ENCODE results near the gene CMTM1.

CMTM1 gene

DNA sequence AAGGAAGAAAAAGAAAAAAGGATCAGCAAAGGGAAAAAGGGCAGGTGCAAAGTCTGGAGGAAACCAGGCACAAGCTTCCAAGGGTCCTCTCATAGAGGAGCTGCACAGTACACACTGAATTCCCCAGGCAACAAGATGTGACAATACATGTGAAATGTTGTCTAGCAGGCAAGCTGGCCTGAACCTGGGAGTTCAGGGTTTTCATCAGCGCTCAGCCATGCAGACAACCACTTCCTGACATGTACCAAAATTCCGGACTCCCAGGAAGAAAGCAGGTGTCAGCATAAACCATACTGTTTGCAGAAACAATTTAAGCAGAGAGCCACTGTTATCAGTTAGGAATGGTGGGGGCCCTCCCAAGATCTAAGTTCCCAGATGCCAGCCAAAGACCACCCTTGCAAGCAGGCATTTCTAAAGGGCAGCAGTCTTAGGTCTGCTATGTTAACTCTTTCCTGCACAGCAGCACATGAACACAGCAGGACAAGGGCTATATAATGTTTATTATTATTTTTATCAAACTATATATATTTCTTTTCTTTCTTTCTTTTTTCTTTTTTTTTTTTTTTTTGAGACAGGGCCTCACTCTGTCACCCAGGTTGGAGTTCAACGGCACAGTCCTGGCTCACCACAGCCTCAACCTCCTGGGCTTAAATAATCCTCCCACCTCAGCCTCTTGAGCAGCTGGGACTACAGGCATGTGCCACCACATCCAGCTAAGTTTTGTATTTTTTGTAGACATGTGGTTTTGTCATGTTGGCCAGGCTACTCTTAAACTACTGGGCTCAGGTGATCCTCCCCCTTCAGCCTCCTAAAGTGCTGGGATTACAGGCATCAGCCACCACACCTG, 26.4 kb upstream of the CMTM1 start:
- no peaks in the 10 kb centered on the region for H3K27me3 ChIP-seq (ENCODE audit: control insufficient read depth in 2 of 2, insufficient read depth in 2 of 2, low read length in 2 of 2)
- no peak overlapping the region for H3K4me3 ChIP-seq (ENCODE audit: low read length in 2 of 2)
- no peaks in the 10 kb centered on the region for H3K4me1 ChIP-seq (ENCODE audit: control insufficient read depth in 2 of 2, insufficient read depth in 2 of 2, low read length in 2 of 2)
- no peak overlapping the region for H3K9ac ChIP-seq (ENCODE audit: low read depth in 1 of 2, low read length in 2 of 2)
- peaks cover 29 to 36% of the 10 kb centered on the region in 2 donors for H3K36me3 ChIP-seq (ENCODE audit: control insufficient read depth in 2 of 2, insufficient read depth in 2 of 2, low read length in 2 of 2)
- H3K9me3 ChIP-seq (ENCODE audit: control insufficient read depth in 2 of 2, low read length in 2 of 2): no peaks in the 10 kb centered on the region
- H3K27ac ChIP-seq (ENCODE audit: low read depth in 2 of 2, low read length in 2 of 2): no peak overlapping the region

DNA sequence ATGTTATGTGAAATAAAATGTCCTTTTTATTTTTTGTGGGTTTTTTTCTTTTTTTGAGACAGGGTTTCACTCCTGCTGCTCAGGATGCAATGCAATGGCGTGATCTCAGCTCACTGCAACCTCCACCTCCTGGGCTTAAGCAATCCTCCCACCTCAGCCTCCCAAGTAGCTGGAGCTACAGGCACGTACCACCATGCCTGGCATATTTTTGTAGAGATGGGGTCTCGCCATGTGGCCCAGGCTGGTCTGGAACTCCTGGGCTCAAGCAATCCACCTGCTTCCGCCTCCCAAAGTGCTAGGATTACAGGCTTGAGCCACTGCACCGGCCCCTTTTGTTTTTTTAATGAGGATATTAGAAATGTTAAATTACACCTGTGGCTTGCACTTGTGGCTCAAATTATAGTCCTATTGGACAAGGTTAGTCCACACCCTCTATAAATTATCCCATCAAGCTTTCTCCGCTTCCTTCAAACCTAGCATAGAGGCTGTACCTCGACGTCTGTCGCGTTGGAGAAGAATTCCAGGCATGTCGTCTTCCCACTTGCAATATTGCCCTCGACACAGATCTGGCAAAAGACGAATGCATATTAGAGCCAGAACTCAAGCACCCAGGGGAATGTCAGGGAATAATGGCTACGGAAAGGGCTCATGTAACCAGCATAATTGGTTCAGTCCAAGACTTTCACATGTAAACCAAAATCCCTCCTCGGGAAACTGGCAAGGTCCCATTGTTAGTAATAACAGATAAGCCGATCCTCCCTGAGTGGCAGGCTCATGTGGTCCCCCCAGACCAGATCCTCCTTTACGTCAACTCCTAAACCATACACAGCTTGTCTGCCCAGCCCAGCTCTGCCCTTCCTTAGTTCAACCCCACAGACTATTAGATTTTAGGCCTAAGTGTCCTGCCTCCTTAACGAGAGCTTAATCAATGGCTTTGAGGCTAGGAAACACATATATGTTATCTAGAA, 24.6 kb upstream of the CMTM1 start:
- H3K4me1 ChIP-seq (ENCODE audit: control insufficient read depth in 2 of 2, insufficient read depth in 2 of 2, low read length in 2 of 2): no peaks in the 10 kb centered on the region
- no peak overlapping the region for H3K9ac ChIP-seq (ENCODE audit: low read depth in 1 of 2, low read length in 2 of 2)
- peaks cover 23 to 27% of the 10 kb centered on the region in 2 donors for H3K36me3 ChIP-seq (ENCODE audit: control insufficient read depth in 2 of 2, insufficient read depth in 2 of 2, low read length in 2 of 2)
- H3K27me3 ChIP-seq (ENCODE audit: control insufficient read depth in 2 of 2, insufficient read depth in 2 of 2, low read length in 2 of 2): no peaks in the 10 kb centered on the region
- no peaks in the 10 kb centered on the region for H3K9me3 ChIP-seq (ENCODE audit: control insufficient read depth in 2 of 2, low read length in 2 of 2)
- H3K4me3 ChIP-seq (ENCODE audit: low read length in 2 of 2): no peak overlapping the region
- no peak overlapping the region for H3K27ac ChIP-seq (ENCODE audit: low read depth in 2 of 2, low read length in 2 of 2)

DNA sequence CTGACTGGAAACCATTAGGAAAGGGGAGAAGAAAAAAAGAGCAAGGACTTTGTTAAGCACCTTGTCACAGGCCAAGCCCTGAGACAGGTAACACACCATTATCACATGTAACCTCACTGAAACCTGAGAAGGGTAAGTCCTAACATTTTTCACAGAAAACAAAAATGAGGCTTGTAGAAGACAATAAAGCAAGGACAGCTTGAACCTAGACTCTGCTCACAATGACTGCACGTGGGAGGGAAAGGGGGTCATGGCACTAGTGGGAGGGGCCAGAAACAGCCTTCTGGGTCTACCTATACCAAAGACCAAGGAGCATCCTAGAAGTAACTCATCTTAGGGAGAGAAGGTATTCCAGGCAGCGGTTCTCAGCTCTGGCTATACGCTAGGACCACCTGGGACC, 23.8 kb upstream of the CMTM1 start:
- H3K4me3 ChIP-seq (ENCODE audit: low read length in 2 of 2): no peak overlapping the region
- H3K9me3 ChIP-seq (ENCODE audit: control insufficient read depth in 2 of 2, low read length in 2 of 2): no peaks in the 10 kb centered on the region
- H3K4me1 ChIP-seq (ENCODE audit: control insufficient read depth in 2 of 2, insufficient read depth in 2 of 2, low read length in 2 of 2): no peaks in the 10 kb centered on the region
- peaks cover 17 to 20% of the 10 kb centered on the region in 2 donors for H3K36me3 ChIP-seq (ENCODE audit: control insufficient read depth in 2 of 2, insufficient read depth in 2 of 2, low read length in 2 of 2)
- H3K9ac ChIP-seq (ENCODE audit: low read depth in 1 of 2, low read length in 2 of 2): no peak overlapping the region
- no peaks in the 10 kb centered on the region for H3K27me3 ChIP-seq (ENCODE audit: control insufficient read depth in 2 of 2, insufficient read depth in 2 of 2, low read length in 2 of 2)
- H3K27ac ChIP-seq (ENCODE audit: low read depth in 2 of 2, low read length in 2 of 2): no peak overlapping the region

DNA sequence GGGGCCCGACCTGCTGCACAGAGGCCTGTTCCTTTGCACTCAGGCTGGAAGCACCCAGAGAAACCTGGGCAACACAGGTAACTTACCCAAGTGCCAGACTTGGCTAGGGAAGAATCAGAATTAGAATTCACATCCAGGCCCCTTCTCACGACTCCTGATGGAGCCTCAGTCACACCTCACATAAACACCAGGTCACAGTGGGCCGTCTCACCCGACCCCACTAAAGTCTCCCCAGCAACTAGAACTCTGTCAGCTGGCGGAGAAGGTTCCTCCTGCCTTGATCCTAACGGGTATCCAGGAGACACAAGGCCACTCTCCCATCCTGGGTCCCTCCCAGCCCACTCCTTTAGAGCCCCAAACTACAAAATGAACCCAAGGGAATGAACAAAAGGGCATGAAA, 22.7 kb upstream of the CMTM1 start:
- Histone ChIP-seq H3K4me1 (ENCODE audit: control insufficient read depth in 2 of 2, insufficient read depth in 2 of 2, low read length in 2 of 2) (peaks cover 0 to 4% of the 10 kb centered on the region in 2 donors), H3K9me3 (ENCODE audit: control insufficient read depth in 2 of 2, low read length in 2 of 2) (no peaks in the 10 kb centered on the region), H3K36me3 (ENCODE audit: control insufficient read depth in 2 of 2, insufficient read depth in 2 of 2, low read length in 2 of 2) (peaks cover 14 to 17% of the 10 kb centered on the region in 2 donors), H3K9ac (ENCODE audit: low read depth in 1 of 2, low read length in 2 of 2) (no peak overlapping the region), H3K4me3 (ENCODE audit: low read length in 2 of 2) (no peak overlapping the region), H3K27ac (ENCODE audit: low read depth in 2 of 2, low read length in 2 of 2) (no peak overlapping the region), H3K27me3 (ENCODE audit: control insufficient read depth in 2 of 2, insufficient read depth in 2 of 2, low read length in 2 of 2) (no peaks in the 10 kb centered on the region)

DNA sequence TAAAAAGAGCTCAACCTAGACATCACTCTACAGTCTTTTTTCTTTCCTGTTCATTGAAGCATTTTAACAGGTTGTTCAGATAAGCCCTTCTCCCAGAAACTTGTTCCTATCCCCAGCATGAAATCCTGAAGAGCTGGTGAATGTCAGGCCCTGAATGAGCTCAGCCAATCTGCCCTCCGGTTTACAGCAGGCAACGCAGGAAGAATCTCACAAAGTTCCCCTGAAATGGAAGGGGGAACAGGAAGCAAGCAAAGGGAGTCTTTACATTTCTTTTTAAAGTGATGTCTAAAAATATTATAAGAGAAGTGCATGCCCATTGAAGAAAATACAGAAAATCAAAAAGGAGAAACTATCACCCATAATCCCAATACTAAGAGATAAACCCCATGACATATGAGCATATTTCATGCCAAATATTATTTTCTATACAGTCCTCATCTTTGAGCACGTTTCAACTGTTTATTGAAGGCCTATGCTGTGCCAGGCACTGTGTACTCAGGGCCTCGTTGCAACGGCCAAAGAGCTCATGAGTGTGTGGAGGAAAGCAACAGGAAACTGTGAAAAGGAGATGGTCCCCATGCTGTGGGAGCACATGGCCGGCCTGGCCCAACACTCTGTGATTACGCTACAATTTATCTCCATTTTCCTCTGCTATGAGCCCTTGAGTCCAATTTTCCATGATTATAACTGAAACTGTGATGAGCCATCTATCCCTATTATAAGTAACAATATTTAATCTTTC, 22.1 kb upstream of the CMTM1 start:
- Histone ChIP-seq H3K4me1 (ENCODE audit: control insufficient read depth in 2 of 2, insufficient read depth in 2 of 2, low read length in 2 of 2) (peaks cover 2 to 10% of the 10 kb centered on the region in 2 donors), H3K27ac (ENCODE audit: low read depth in 2 of 2, low read length in 2 of 2) (no peak overlapping the region), H3K9me3 (ENCODE audit: control insufficient read depth in 2 of 2, low read length in 2 of 2) (no peaks in the 10 kb centered on the region), H3K36me3 (ENCODE audit: control insufficient read depth in 2 of 2, insufficient read depth in 2 of 2, low read length in 2 of 2) (peaks cover 9 to 17% of the 10 kb centered on the region in 2 donors), H3K9ac (ENCODE audit: low read depth in 1 of 2, low read length in 2 of 2) (no peak overlapping the region), H3K27me3 (ENCODE audit: control insufficient read depth in 2 of 2, insufficient read depth in 2 of 2, low read length in 2 of 2) (no peaks in the 10 kb centered on the region), H3K4me3 (ENCODE audit: low read length in 2 of 2) (no peak overlapping the region)

DNA sequence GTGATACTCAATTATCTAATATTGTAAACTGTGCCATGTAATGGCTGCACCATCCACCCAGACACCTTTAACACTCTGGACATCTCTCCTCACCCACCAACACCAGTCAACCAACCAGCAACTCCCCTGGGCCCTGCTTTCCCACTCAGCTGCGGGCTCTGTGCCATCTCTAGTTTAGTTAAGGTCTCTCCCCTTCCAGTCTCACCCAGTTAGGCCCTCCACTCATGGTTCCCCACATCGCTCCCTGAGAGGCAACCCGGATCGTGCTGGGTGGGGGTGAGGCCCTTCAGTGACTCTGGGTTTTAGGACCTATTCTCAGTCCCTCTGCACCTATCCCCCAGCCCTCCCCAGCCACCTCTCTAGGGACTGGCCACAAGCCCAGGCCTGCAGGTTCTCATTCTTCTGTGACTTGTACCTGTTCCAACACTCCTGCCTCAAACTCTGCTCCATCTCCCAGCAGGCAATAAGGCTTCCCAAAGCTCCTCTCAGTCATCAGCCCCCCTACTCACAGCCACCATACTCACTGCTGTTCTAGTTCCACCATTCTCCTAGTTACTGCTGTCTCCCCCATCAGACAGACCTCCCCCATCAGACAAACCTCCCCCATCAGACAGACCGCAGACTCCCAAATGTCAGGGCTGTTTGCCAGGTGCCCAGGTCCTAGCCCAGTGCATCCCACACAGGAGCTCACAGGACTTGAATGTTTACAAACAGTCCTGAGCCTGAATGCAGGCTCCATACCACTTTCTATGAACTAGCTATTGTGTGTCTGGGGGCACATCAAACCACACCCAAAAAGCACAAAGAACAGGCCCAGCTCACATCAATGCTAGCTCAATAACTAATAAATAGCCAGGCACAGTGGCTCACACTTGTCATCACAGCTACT, 18.9 kb upstream of the CMTM1 start:
- no peak overlapping the region for H3K9ac ChIP-seq (ENCODE audit: low read depth in 1 of 2, low read length in 2 of 2)
- no peaks in the 10 kb centered on the region for H3K9me3 ChIP-seq (ENCODE audit: control insufficient read depth in 2 of 2, low read length in 2 of 2)
- H3K27me3 ChIP-seq (ENCODE audit: control insufficient read depth in 2 of 2, insufficient read depth in 2 of 2, low read length in 2 of 2): no peaks in the 10 kb centered on the region
- H3K4me1 ChIP-seq (ENCODE audit: control insufficient read depth in 2 of 2, insufficient read depth in 2 of 2, low read length in 2 of 2): peaks cover 16 to 22% of the 10 kb centered on the region in 2 donors
- peaks cover 6 to 7% of the 10 kb centered on the region in 2 donors for H3K36me3 ChIP-seq (ENCODE audit: control insufficient read depth in 2 of 2, insufficient read depth in 2 of 2, low read length in 2 of 2)
- H3K27ac ChIP-seq (ENCODE audit: low read depth in 2 of 2, low read length in 2 of 2): no peak overlapping the region
- no peak overlapping the region for H3K4me3 ChIP-seq (ENCODE audit: low read length in 2 of 2)

DNA sequence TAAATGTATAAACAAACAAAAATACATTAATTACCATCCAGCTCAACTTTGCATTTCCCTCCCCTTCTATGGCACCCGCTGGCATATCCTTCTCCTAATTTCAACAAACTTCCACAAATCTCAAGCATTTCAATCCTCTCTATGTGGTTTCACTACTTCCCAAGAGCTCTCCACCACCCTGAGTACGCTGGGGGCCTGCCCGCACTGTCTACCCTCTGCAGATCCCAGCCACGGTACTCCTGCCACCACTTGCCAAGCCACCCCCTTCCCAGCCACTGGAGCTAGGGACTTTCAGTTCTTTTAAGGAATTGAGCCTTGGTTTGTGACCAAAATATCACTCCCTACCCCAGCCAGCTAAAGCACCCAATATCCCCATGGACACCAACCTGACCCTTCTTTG, 18.2 kb upstream of the CMTM1 start:
- H3K27ac ChIP-seq (ENCODE audit: low read depth in 2 of 2, low read length in 2 of 2): peak overlapping the region in 1 of 2 donors; percentile 20
- peaks cover 6 to 7% of the 10 kb centered on the region in 2 donors for H3K36me3 ChIP-seq (ENCODE audit: control insufficient read depth in 2 of 2, insufficient read depth in 2 of 2, low read length in 2 of 2)
- no peak overlapping the region for H3K4me3 ChIP-seq (ENCODE audit: low read length in 2 of 2)
- H3K4me1 ChIP-seq (ENCODE audit: control insufficient read depth in 2 of 2, insufficient read depth in 2 of 2, low read length in 2 of 2): peaks cover 20 to 22% of the 10 kb centered on the region in 2 donors
- no peaks in the 10 kb centered on the region for H3K9me3 ChIP-seq (ENCODE audit: control insufficient read depth in 2 of 2, low read length in 2 of 2)
- no peak overlapping the region for H3K9ac ChIP-seq (ENCODE audit: low read depth in 1 of 2, low read length in 2 of 2)
- H3K27me3 ChIP-seq (ENCODE audit: control insufficient read depth in 2 of 2, insufficient read depth in 2 of 2, low read length in 2 of 2): no peaks in the 10 kb centered on the region

DNA sequence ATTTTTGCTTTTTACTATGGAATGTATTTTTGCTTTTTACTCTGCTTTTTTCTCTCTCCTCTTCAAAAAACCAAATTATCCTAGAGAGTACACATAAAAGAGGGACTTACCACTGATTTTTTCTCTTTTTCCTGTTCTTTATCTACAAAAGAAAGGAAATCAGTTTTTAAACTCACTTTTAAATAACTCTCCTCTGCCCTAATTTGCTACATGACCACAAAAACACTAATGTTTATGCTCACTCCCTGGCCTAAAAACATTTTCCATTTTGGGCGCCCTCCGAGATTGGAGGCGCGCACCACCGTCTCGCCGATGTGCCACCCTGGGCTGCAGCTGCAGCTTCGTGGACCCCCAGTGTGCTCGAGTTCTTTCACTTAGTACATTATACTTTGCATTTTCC, 17.4 kb upstream of the CMTM1 start:
- peak overlapping the region; percentile 85 to 93 for H3K9ac ChIP-seq (ENCODE audit: low read depth in 1 of 2, low read length in 2 of 2)
- no peaks in the 10 kb centered on the region for H3K9me3 ChIP-seq (ENCODE audit: control insufficient read depth in 2 of 2, low read length in 2 of 2)
- peak overlapping the region; percentile 82 to 85 for H3K4me3 ChIP-seq (ENCODE audit: low read length in 2 of 2)
- no peaks in the 10 kb centered on the region for H3K27me3 ChIP-seq (ENCODE audit: control insufficient read depth in 2 of 2, insufficient read depth in 2 of 2, low read length in 2 of 2)
- H3K27ac ChIP-seq (ENCODE audit: low read depth in 2 of 2, low read length in 2 of 2): peak overlapping the region; percentile 84 to 90
- peaks cover 0 to 4% of the 10 kb centered on the region in 2 donors for H3K36me3 ChIP-seq (ENCODE audit: control insufficient read depth in 2 of 2, insufficient read depth in 2 of 2, low read length in 2 of 2)
- peaks cover 25 to 28% of the 10 kb centered on the region in 2 donors for H3K4me1 ChIP-seq (ENCODE audit: control insufficient read depth in 2 of 2, insufficient read depth in 2 of 2, low read length in 2 of 2)

Data from mucosa of rectum (tissue), 2 donors.